ENCODE data around the gene RPS14. TPM values are rescaled to one million over a fixed set of nuclear protein-coding genes. Genes with fewer than 3 reads are reported as not detected.

The RPS14 gene
- total and polyA plus RNA-seq, 12 donors = 984 to 4,233 (median 1,252) TPM

DNA sequence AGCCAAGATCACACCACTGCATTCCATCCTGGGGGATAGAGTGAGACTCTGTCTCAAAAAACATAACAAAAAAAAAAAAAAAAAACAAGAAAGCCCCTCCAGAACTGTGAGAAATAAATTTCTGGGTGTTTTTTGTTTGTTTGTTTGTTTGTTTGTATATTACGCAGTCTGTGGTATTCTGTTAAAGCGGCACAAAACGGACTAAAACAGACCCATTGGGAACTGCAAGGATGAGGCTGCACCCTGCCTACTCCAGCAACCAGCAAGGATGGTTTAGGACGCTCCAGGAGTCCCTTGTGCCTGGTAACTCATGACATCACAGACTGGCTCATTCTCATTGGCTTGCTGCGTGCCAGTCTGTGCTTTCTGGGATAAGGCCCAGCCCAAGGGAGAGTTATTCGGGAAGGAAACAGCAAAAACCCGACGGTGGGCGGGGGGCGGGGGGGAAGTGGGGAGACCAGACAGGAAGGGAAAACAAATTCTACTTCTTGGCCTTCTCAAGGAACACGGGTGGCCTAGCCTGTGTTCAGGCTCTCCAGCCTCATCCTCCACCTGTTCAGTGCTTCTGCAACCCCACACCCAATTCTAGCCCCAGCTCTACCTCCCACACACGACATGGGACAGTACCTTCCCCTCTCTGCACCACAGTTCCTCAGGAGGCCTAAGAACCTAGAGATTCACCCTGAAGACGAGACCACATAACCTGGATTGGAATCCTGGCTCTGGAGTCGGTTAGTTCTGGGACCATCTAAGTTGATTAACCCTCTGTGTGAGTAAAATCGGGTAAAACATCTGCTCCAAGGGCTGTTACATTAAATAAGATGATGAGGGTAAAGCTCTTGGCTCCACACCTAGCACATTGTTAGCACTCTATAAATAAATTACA lies 39.7 kb downstream of the RPS14 start:
- H3K9me3 ChIP-seq = no peaks in the 10 kb centered on the region
- DNase-seq (peak; percentile 51 to 90), ATAC-seq (peak; percentile 80 to 88 (median 87))
- H3K4me3 ChIP-seq = peak overlapping the region in 9 of 10 donors; percentile 18 to 78 (median 61)
- peaks cover 0 to 47% (median 4%) of the 10 kb centered on the region in 9 donors for H3K36me3 ChIP-seq
- H3K27me3 ChIP-seq = no peaks in the 10 kb centered on the region
- TF ChIP-seq, protein P1, sequence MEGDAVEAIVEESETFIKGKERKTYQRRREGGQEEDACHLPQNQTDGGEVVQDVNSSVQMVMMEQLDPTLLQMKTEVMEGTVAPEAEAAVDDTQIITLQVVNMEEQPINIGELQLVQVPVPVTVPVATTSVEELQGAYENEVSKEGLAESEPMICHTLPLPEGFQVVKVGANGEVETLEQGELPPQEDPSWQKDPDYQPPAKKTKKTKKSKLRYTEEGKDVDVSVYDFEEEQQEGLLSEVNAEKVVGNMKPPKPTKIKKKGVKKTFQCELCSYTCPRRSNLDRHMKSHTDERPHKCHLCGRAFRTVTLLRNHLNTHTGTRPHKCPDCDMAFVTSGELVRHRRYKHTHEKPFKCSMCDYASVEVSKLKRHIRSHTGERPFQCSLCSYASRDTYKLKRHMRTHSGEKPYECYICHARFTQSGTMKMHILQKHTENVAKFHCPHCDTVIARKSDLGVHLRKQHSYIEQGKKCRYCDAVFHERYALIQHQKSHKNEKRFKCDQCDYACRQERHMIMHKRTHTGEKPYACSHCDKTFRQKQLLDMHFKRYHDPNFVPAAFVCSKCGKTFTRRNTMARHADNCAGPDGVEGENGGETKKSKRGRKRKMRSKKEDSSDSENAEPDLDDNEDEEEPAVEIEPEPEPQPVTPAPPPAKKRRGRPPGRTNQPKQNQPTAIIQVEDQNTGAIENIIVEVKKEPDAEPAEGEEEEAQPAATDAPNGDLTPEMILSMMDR (IDR thresholded peaks at IDR 0.05) = no peak
- H3K4me1 ChIP-seq = peaks cover 3 to 66% (median 37%) of the 10 kb centered on the region in 9 donors
- peak overlapping the region; percentile 49 to 97 (median 88) for H3K27ac ChIP-seq
- intact Hi-C loops (cut with DNase I) = no loop called here
- 11 to 13% methylated on average over 15 of the region's 15 CpGs for WGBS, 2 donors

DNA sequence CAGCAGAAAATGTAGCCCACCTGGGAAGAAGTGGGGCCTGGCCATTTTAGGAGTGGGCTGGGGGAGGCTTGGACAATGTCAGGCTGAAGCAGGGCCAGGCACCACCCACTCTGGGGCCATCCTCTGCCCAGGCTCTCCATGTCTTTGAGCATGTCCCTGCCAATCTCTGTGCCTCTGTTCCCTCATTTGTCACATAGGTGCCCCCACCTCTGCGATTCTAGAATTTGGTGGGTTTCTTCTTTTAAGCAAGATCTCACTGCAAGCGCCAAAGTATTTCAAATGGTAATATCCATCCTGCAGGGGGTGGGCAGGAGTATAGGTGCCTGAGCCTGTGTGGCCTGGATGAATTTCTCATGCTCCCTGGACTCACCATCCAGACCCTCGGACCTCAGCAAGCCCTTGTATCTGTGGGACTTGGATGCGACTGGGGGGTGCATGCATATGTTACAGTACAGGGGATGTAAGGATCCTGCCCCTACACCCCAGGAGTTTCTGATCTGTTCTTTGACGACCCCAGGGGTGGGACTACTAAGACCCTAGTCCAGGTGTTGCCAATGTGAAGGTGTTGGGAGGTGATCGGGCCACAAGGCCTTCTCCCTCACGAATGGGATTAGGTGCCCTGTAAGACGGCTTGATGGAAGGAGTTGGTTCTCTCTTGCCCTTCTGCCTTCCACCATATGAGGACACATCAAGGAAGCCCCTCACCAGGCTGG lies 41.2 kb downstream of the RPS14 start:
- H3K27ac ChIP-seq = peak overlapping the region in 8 of 10 donors; percentile 42 to 97 (median 70)
- no peak for ATAC-seq
- TF ChIP-seq, protein P1 (IDR thresholded peaks at IDR 0.05) = no peak
- H3K27me3 ChIP-seq = no peaks in the 10 kb centered on the region
- WGBS, 2 donors = 88 to 95% methylated on average over 8 of the region's 8 CpGs
- DNase-seq = no peak
- intact Hi-C loops (cut with DNase I) = no loop called here
- H3K4me1 ChIP-seq = peaks cover 3 to 73% (median 33%) of the 10 kb centered on the region in 9 donors
- peaks cover 0 to 62% (median 4%) of the 10 kb centered on the region in 9 donors for H3K36me3 ChIP-seq
- H3K4me3 ChIP-seq = peak overlapping the region in 6 of 10 donors; percentile 54 to 78 (median 62)
- no peaks in the 10 kb centered on the region for H3K9me3 ChIP-seq

- Histone ChIP-seq H3K4me1 (peaks cover 3 to 66% (median 30%) of the 10 kb centered on the region in 9 donors), H3K36me3 (peaks cover 0 to 74% (median 11%) of the 10 kb centered on the region in 9 donors), H3K27ac (peak overlapping the region in 6 of 10 donors; percentile 34 to 97 (median 70)), H3K4me3 (peak overlapping the region in 2 of 10 donors; percentile 61), H3K9me3 (no peaks in the 10 kb centered on the region), H3K27me3 (no peaks in the 10 kb centered on the region)
- WGBS, 2 donors = 72 to 78% methylated on average over 13 of the region's 13 CpGs
- TF ChIP-seq, protein P1 (IDR thresholded peaks at IDR 0.05) = no peak
- no peak for DNase-seq
- intact Hi-C loops (cut with DNase I) = no loop called here
- no peak for ATAC-seq
Observed at GRCh38 chr5:150407096-150407720, 42.3 kb downstream of the RPS14 start.

DNA sequence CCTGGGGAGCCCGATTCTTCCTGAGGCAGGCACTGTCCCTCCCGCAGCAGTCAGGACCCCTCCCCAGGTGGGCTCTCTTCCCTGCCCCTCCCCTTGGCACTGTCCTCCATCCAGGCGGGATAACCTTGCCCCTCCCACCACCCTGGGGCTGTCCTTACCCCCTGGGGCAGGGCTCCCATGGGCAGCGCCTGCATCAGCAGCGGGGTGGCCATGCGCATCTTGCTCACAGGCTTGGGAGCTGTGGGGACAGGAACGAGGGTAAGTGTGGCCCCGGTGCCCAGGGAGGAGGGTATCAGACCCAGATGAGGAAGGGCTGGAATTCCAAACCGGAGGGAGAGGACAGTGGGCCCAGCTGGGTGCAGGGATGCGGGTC lies 42.8 kb downstream of the RPS14 start:
- TF ChIP-seq, protein P1 (IDR thresholded peaks at IDR 0.05) = no peak
- 77 to 82% methylated on average over 10 of the region's 10 CpGs for WGBS, 2 donors
- Histone ChIP-seq H3K9me3 (no peaks in the 10 kb centered on the region), H3K4me1 (peaks cover 3 to 68% (median 30%) of the 10 kb centered on the region in 9 donors), H3K27me3 (no peaks in the 10 kb centered on the region), H3K36me3 (peaks cover 0 to 79% (median 11%) of the 10 kb centered on the region in 9 donors), H3K4me3 (no peak overlapping the region), H3K27ac (peak overlapping the region in 1 of 10 donors; percentile 70)
- intact Hi-C loops (cut with DNase I) = no loop called here
- no peak for DNase-seq
- ATAC-seq = no peak
